Skin of body (tissue), 2 donors: ENCODE measurements around the gene OR8B8. TPM values are rescaled to one million over a fixed set of nuclear protein-coding genes. Genes with fewer than 3 reads are reported as not detected.
A peak's percentile ranks its signal among the peaks of the same experiment; 100 is the strongest.
"Not testable (repeated sequence)": the region's sequence is repeated elsewhere in the genome, so short reads cannot be mapped to it uniquely, and the experiment has no call there.

ENCODE experiments used
- DNase-seq: peaks from one replicate; lab custom pipeline; 2025; lab: John Stamatoyannopoulos, UW
- total RNA-seq: library from RNA; depleted of rRNA; stranded (reverse); fragments of >200 nt; gene quantifications from one replicate; pipeline ENCODE4 v1.2.3, GENCODE V29; 2014

Gene OR8B8
- total RNA-seq, 1 donor from 2014 or later, result not detected

GRCh38 chr11:124442442-124442841 is 3.1 kb downstream of the OR8B8 start:
- no peak for DNase-seq

- DNase-seq, result no peak
These were observed 4.0 kb downstream of the OR8B8 start for GRCh38 chr11:124441519-124441918.

- no peak for DNase-seq
These were observed 4.4 kb downstream of the OR8B8 start for GRCh38 chr11:124441081-124441480.

GRCh38 chr11:124440608-124441007 is 4.9 kb downstream of the OR8B8 start:
- DNase-seq, result no peak

- no peak for DNase-seq
These were observed 10.8 kb downstream of the OR8B8 start for GRCh38 chr11:124434699-124435098.

- no peak for DNase-seq
These were observed 15.9 kb downstream of the OR8B8 start for GRCh38 chr11:124429599-124429998.

- no peak for DNase-seq
These were observed 21.0 kb downstream of the OR8B8 start, which contains the start of gene OR8B4 for GRCh38 chr11:124424384-124424921. Gene OR8B4, minus strand, starts transcription at chr11:124424871. Its CDS starts 0 bp downstream, at chr11:124424871.

- no peak for DNase-seq
These were observed 24.5 kb downstream of the OR8B8 start for GRCh38 chr11:124421043-124421442.

GRCh38 chr11:124415356-124415923 is 30.1 kb downstream of the OR8B8 start:
- DNase-seq, result peak; percentile 17

GRCh38 chr11:124409906-124410305 is 35.6 kb downstream of the OR8B8 start:
- DNase-seq, result no peak

GRCh38 chr11:124405581-124405980 is 39.9 kb downstream of the OR8B8 start:
- DNase-seq, result no peak

- DNase-seq, result not testable (repeated sequence)
These were observed 42.3 kb downstream of the OR8B8 start for GRCh38 chr11:124403186-124403585.

- no peak for DNase-seq
These were observed 43.1 kb downstream of the OR8B8 start for GRCh38 chr11:124402326-124402922.

GRCh38 chr11:124398924-124399323 is 46.6 kb downstream of the OR8B8 start, which contains the start of gene OR8B3:
Gene OR8B3, minus strand, starts transcription at chr11:124399024. Its CDS starts 1,673 bp downstream, at chr11:124397351.
- DNase-seq, result no peak

GRCh38 chr11:124396847-124397246 is 48.6 kb downstream of the OR8B8 start:
- DNase-seq, result not testable (repeated sequence)

GRCh38 chr11:124394408-124394807 is 51.1 kb downstream of the OR8B8 start:
- DNase-seq, result no peak

Other genes with a start within 250 kb of the OR8B8 start
- gene OR8G1, start 204.6 kb downstream of the OR8B8 start, total RNA-seq, result not detected
- not detected for gene OR8G5, start 189.3 kb downstream of the OR8B8 start, total RNA-seq
- gene OR8D1, start 131.7 kb downstream of the OR8B8 start, total RNA-seq, result not detected
- not detected for gene OR8D2, start 125.5 kb downstream of the OR8B8 start, total RNA-seq
- gene OR8B2, start 61.2 kb downstream of the OR8B8 start, total RNA-seq, result not detected
- gene OR8B3, start 46.7 kb downstream of the OR8B8 start, total RNA-seq, result not detected
- not detected for gene OR8B4, start 20.8 kb downstream of the OR8B8 start, total RNA-seq
- gene OR8B12, start 98.0 kb upstream of the OR8B8 start, total RNA-seq, result not detected
- not detected for gene OR8A1, start 124.3 kb upstream of the OR8B8 start, total RNA-seq
- not detected for gene PANX3, start 165.7 kb upstream of the OR8B8 start, total RNA-seq
- 13.6 TPM for gene TBRG1, start 177.2 kb upstream of the OR8B8 start, total RNA-seq
- gene SIAE, start 228.0 kb upstream of the OR8B8 start, total RNA-seq, result 3.9 TPM
- gene SPA17, start 228.2 kb upstream of the OR8B8 start, total RNA-seq, result 2.9 TPM